HFF-Myc (cell line): ENCODE data around the gene ZNF436.

Experiments
- DNase-seq: peaks from one replicate; pipeline ENCODE4 v3.0.0-alpha.2; 2011; ENCODE audit warnings: low read depth; ENCODE audit errors: extremely low read depth
- H3K4me3 ChIP-seq: replicated peaks from 2 replicates; pipeline ENCODE4 v1.5.1; 2011; ENCODE audit warnings: low read depth, mild to moderate bottlenecking, control low read depth, low read length
- TF ChIP-seq, protein P1 (sequence below): IDR thresholded peaks from 2 replicates; pipeline ENCODE4 v1.5.1; 2012; ENCODE audit warnings: mild to moderate bottlenecking, low read depth, low read length, control low read depth; ENCODE audit errors: missing control alignments

ZNF436 gene

GRCh38 chr1:23393706-23394105 is 24.1 kb upstream of the ZNF436 start:
- TF ChIP-seq, protein P1, sequence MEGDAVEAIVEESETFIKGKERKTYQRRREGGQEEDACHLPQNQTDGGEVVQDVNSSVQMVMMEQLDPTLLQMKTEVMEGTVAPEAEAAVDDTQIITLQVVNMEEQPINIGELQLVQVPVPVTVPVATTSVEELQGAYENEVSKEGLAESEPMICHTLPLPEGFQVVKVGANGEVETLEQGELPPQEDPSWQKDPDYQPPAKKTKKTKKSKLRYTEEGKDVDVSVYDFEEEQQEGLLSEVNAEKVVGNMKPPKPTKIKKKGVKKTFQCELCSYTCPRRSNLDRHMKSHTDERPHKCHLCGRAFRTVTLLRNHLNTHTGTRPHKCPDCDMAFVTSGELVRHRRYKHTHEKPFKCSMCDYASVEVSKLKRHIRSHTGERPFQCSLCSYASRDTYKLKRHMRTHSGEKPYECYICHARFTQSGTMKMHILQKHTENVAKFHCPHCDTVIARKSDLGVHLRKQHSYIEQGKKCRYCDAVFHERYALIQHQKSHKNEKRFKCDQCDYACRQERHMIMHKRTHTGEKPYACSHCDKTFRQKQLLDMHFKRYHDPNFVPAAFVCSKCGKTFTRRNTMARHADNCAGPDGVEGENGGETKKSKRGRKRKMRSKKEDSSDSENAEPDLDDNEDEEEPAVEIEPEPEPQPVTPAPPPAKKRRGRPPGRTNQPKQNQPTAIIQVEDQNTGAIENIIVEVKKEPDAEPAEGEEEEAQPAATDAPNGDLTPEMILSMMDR: no peak
- H3K4me3 ChIP-seq: no peak overlapping the region

GRCh38 chr1:23392125-23392855 is 22.7 kb upstream of the ZNF436 start:
- TF ChIP-seq, protein P1: no peak
- H3K4me3 ChIP-seq: no peak overlapping the region
- DNase-seq: no peak

More at GRCh38 chr1:23393706-23394105, 24.1 kb upstream of the ZNF436 start:
- no peak for DNase-seq

DNA sequence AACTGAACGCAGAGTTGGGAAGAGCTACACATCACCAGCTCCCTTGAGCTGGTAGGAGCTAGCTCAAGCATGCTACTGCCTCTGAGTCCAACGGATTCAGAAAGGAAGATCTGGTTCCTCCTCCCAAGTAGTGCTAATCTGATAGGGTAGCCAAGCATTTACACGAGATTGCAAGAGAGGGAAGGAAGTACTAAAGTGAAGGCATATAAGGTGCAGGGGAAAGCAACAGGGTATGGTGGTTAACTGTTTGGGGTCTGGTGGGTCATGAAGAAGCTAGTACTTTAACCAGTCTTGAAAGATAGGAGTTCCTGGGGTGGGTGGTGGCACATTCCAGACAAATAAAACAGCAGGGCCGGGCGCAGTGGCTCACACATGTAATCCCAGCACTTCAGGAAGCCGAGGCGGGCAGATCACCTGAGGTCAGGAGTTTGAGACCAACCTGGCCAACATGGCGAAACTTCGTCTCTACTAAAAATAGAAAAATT is 20.2 kb upstream of the ZNF436 start:
- TF ChIP-seq, protein P1: no peak
- no peak for DNase-seq
- no peak overlapping the region for H3K4me3 ChIP-seq

- TF ChIP-seq, protein P1: no peak
- H3K4me3 ChIP-seq: no peak overlapping the region
- DNase-seq: no peak
Measured at GRCh38 chr1:23387494-23387893, 17.9 kb upstream of the ZNF436 start.

GRCh38 chr1:23385119-23385621 is 15.5 kb upstream of the ZNF436 start:
- TF ChIP-seq, protein P1: no peak
- H3K4me3 ChIP-seq: no peak overlapping the region
- DNase-seq: no peak

DNA sequence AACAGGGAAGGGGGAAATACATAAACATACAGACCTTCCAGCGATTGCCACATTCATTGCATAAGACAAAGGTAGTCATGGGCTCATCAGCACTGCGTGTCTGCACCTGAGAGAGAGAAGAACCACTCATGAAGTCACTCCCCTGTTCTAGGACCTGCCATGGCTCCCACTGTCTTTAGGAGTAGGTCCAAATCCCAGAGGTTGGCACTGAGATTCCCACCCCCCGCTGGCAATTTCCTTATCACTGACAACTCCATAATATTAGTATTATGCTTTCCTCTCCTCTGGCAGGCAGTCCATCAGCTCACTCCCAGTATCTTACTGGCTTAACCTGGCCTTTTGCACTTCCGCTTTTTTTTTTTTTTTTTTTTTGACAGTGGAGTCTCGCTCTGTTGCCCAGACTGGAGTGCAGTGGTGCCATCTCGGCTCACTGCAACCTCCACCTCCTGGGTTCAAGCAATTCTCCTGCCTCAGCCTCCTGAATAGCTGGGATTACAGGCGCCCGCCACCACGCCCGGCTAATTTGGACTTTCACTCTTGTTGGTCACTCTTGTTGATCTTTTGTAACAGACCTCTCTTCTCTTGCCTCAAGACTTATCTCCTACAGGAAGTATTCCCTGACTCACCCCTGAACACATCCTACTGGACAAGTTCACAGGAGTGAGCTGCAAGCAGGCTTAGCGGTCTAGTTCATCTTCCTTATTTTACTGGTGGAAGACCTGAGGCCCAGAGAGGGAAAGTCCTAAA is 14.8 kb upstream of the ZNF436 start:
- H3K4me3 ChIP-seq: no peak overlapping the region
- TF ChIP-seq, protein P1: no peak
- no peak for DNase-seq
